ENCODE measurements around the gene FUT8. TPM values are rescaled to one million over a fixed set of nuclear protein-coding genes. Genes with fewer than 3 reads are reported as not detected.

Gene FUT8
- total RNA-seq, 4 donors from 2014 or later = 15.2 to 38.0 (median 20.7) TPM

- TF ChIP-seq POLR2AphosphoS5 (IDR thresholded peaks at IDR 0.05) (no peak), POLR2A (IDR thresholded peaks at IDR 0.05) (no peak), EP300 (IDR thresholded peaks at IDR 0.05) (no peak), CTCF (IDR thresholded peaks at IDR 0.05) (no peak)
- H3K9me3 ChIP-seq = no peaks in the 10 kb centered on the region
Observed at GRCh38 chr14:65439117-65439516, 26.6 kb downstream of the FUT8 start.

GRCh38 chr14:65440230-65440629 lies 27.7 kb downstream of the FUT8 start:
- Histone ChIP-seq H3K36me3 (peaks cover 3% of the 10 kb centered on the region), H3K27me3 (no peaks in the 10 kb centered on the region), H3K4me1 (peaks cover 7% of the 10 kb centered on the region), H3K9me3 (no peaks in the 10 kb centered on the region), H3K27ac (no peak overlapping the region), H3K4me3 (no peak overlapping the region)
- 89% methylated on average over 1 of the region's 1 CpG for WGBS
- no peak for DNase-seq (ENCODE audit: low spot score in 2 of 2)
- TF ChIP-seq POLR2AphosphoS5 (IDR thresholded peaks at IDR 0.05) (no peak), POLR2A (IDR thresholded peaks at IDR 0.05) (no peak), CTCF (IDR thresholded peaks at IDR 0.05) (no peak), EP300 (IDR thresholded peaks at IDR 0.05) (no peak)

More at GRCh38 chr14:65439117-65439516, 26.6 kb downstream of the FUT8 start:
- Histone ChIP-seq H3K36me3 (peaks cover 3% of the 10 kb centered on the region), H3K27me3 (no peaks in the 10 kb centered on the region), H3K4me1 (peaks cover 7% of the 10 kb centered on the region), H3K4me3 (no peak overlapping the region), H3K27ac (no peak overlapping the region)
- no peak for DNase-seq (ENCODE audit: low spot score in 2 of 2)

- TF ChIP-seq POLR2AphosphoS5 (IDR thresholded peaks at IDR 0.05) (no peak), POLR2A (IDR thresholded peaks at IDR 0.05) (no peak), CTCF (IDR thresholded peaks at IDR 0.05) (no peak), EP300 (IDR thresholded peaks at IDR 0.05) (no peak)
- Histone ChIP-seq H3K27ac (no peak overlapping the region), H3K4me3 (no peak overlapping the region), H3K27me3 (no peaks in the 10 kb centered on the region), H3K4me1 (peaks cover under 1% of the 10 kb centered on the region), H3K9me3 (no peaks in the 10 kb centered on the region), H3K36me3 (no peaks in the 10 kb centered on the region)
- no peak for DNase-seq (ENCODE audit: low spot score in 2 of 2)
- WGBS = 95% methylated on average over 1 of the region's 1 CpG
Observed at GRCh38 chr14:65444230-65444629, 31.7 kb downstream of the FUT8 start.

GRCh38 chr14:65446159-65446558 lies 33.6 kb downstream of the FUT8 start:
- Histone ChIP-seq H3K4me1 (no peaks in the 10 kb centered on the region), H3K27ac (no peak overlapping the region), H3K27me3 (no peaks in the 10 kb centered on the region), H3K9me3 (no peaks in the 10 kb centered on the region), H3K36me3 (no peaks in the 10 kb centered on the region), H3K4me3 (no peak overlapping the region)
- TF ChIP-seq POLR2AphosphoS5 (IDR thresholded peaks at IDR 0.05) (no peak), CTCF (IDR thresholded peaks at IDR 0.05) (no peak), POLR2A (IDR thresholded peaks at IDR 0.05) (no peak)
- no peak for DNase-seq (ENCODE audit: low spot score in 2 of 2)
- 50% methylated on average over 1 of the region's 1 CpG for WGBS

- Histone ChIP-seq H3K4me3 (no peak overlapping the region), H3K27me3 (no peaks in the 10 kb centered on the region), H3K27ac (no peak overlapping the region), H3K36me3 (no peaks in the 10 kb centered on the region), H3K4me1 (peaks cover 2% of the 10 kb centered on the region), H3K9me3 (no peaks in the 10 kb centered on the region)
- 100% methylated on average over 1 of the region's 1 CpG for WGBS
- TF ChIP-seq CTCF (IDR thresholded peaks at IDR 0.05) = no peak
- TF ChIP-seq POLR2AphosphoS5 (IDR thresholded peaks at IDR 0.05) = no peak
- TF ChIP-seq EP300 (IDR thresholded peaks at IDR 0.05) = no peak
- TF ChIP-seq POLR2A (IDR thresholded peaks at IDR 0.05) = no peak
- no peak for DNase-seq (ENCODE audit: low spot score in 2 of 2)
Observed at GRCh38 chr14:65449647-65450046, 37.1 kb downstream of the FUT8 start.

Data from suprapubic skin (tissue), 4 donors.